Type B pancreatic cell (in vitro differentiated cells): ENCODE data around the gene CD3E. TPM values are rescaled to one million over a fixed set of nuclear protein-coding genes. Genes with fewer than 3 reads are reported as not detected.

Source experiments
- DNase-seq: peaks from one replicate; pipeline ENCODE4 v3.0.0; 2021; ENCODE audit warnings: mixed read lengths; ENCODE audit not compliant: unreplicated experiment; ENCODE audit errors: extremely low spot score
- H3K27ac Mint-ChIP-seq: 2 replicates; pipeline ENCODE4 v1.8.0; 2021; ENCODE audit warnings: mild to moderate bottlenecking, mixed read lengths
- H3K27me3 Mint-ChIP-seq: 2 replicates; pipeline ENCODE4 v1.8.0; 2021; ENCODE audit warnings: mixed read lengths
- H3K36me3 Mint-ChIP-seq: 2 replicates; pipeline ENCODE4 v1.8.0; 2021; ENCODE audit warnings: mixed read lengths
- H3K4me1 Mint-ChIP-seq: one replicate; pipeline ENCODE4 v1.8.0; 2021; ENCODE audit warnings: mixed read lengths; ENCODE audit not compliant: unreplicated experiment
- H3K4me3 Mint-ChIP-seq: 2 replicates; pipeline ENCODE4 v1.8.0; 2021; ENCODE audit warnings: mild to moderate bottlenecking, mixed read lengths
- H3K9me3 Mint-ChIP-seq: 2 replicates; pipeline ENCODE4 v1.8.0; 2021; ENCODE audit warnings: mixed read lengths
- CTCF ChIP-seq: fragments of 200-600 bp; sonication (generic); conservative IDR thresholded peaks from 2 replicates; pipeline ENCODE4 v1.5.0; 2021; ENCODE audit warnings: antibody characterized with exemption, mild to moderate bottlenecking
- total RNA-seq: library from RNA; stranded (reverse); gene quantifications from 2 replicates; pipeline ENCODE4 v1.2.1, GENCODE V29; 2021; ENCODE audit warnings: low replicate concordance

The CD3E gene
- total RNA-seq, 1 donor from 2014 or later: not detected

DNA sequence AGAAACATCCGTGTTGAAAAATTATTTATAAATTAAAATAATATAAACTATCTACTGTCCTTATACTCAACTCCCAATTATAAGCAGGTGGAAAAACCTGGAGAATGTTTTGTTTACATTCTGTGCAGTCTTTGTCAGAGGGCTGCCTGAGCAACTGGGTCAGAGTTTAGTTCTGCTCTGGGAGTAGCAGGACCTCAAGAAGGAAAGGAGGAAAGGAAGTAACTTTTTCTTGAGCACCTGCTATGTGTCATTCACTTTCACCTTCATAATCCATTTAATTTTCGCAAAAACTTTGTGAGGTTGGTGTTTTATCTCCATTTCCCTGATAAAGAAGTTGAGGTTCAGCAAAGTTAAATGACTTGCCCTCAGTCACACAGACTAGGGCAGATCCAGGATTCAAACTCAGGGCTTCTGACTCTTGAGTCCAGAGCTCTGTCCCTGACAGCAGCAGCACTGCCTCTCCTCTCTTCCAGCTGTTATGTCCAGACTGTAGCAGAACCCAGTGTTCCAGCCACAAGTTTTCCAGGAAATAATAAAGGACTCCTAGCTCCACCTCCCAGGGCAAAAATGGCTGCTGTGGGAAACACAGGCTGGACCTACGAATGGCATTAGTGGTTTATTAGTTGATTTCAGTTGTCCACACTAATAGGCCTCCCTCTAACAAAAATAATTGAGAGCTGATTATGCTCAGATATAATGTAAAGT lies 6.4 kb downstream of the CD3E start:
- H3K9me3 Mint-ChIP-seq: no peaks in the 10 kb centered on the region
- no peaks in the 10 kb centered on the region for H3K36me3 Mint-ChIP-seq
- H3K27ac Mint-ChIP-seq: no peak overlapping the region
- no peak for DNase-seq
- no peak for TF ChIP-seq CTCF
- no peak overlapping the region for H3K4me3 Mint-ChIP-seq
- peaks cover 30% of the 10 kb centered on the region for H3K27me3 Mint-ChIP-seq
- peaks cover 12% of the 10 kb centered on the region for H3K4me1 Mint-ChIP-seq

GRCh38 chr11:118311518-118311917 lies 7.0 kb downstream of the CD3E start:
- DNase-seq: no peak
- Mint-ChIP-seq H3K36me3 (no peaks in the 10 kb centered on the region), H3K27ac (no peak overlapping the region), H3K9me3 (no peaks in the 10 kb centered on the region), H3K4me3 (no peak overlapping the region), H3K27me3 (peaks cover 36% of the 10 kb centered on the region), H3K4me1 (peaks cover 18% of the 10 kb centered on the region)
- TF ChIP-seq CTCF: no peak

DNA sequence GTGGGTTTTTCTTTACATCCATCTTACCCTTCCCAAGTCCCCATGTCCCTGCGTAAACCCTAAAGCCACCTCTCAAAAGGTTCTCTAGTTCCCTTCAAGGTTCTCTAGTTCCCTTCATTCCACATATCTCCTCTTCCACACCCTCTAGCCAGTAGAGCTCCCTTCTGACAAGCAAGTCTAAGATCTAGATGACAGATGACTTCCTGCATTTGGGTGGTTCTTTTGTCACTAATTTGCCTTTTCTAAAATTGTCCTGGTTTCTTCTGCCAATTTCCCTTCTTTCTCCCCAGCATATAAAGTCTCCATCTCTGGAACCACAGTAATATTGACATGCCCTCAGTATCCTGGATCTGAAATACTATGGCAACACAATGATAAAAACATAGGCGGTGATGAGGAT lies 7.8 kb downstream of the CD3E start:
- Mint-ChIP-seq H3K9me3 (no peaks in the 10 kb centered on the region), H3K4me3 (no peak overlapping the region), H3K36me3 (no peaks in the 10 kb centered on the region), H3K27me3 (peaks cover 38% of the 10 kb centered on the region), H3K4me1 (peaks cover 19% of the 10 kb centered on the region), H3K27ac (no peak overlapping the region)
- DNase-seq: no peak
- no peak for TF ChIP-seq CTCF

DNA sequence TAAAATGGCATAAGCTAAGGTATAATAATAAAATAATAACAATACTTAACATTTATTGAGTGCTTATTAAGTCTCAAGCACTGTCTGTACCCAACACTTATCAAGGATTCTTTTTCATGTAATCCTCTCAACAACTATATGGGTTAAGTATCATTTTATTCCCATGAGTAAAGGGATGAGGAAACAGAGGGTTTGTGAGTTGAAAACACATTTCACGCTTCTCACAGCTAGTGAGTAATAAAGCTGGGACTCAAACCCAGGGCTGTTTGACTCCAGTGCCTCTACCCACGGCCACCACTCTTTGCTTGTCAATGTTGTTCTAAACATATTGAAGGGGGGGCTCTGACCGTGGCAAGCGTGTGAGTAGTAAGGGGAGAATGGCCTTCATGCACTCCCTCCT lies 8.7 kb downstream of the CD3E start:
- no peak overlapping the region for H3K27ac Mint-ChIP-seq
- no peak for TF ChIP-seq CTCF
- H3K4me3 Mint-ChIP-seq: no peak overlapping the region
- H3K4me1 Mint-ChIP-seq: peaks cover 19% of the 10 kb centered on the region
- H3K27me3 Mint-ChIP-seq: peaks cover 39% of the 10 kb centered on the region
- no peaks in the 10 kb centered on the region for H3K9me3 Mint-ChIP-seq
- DNase-seq: no peak
- no peaks in the 10 kb centered on the region for H3K36me3 Mint-ChIP-seq

DNA sequence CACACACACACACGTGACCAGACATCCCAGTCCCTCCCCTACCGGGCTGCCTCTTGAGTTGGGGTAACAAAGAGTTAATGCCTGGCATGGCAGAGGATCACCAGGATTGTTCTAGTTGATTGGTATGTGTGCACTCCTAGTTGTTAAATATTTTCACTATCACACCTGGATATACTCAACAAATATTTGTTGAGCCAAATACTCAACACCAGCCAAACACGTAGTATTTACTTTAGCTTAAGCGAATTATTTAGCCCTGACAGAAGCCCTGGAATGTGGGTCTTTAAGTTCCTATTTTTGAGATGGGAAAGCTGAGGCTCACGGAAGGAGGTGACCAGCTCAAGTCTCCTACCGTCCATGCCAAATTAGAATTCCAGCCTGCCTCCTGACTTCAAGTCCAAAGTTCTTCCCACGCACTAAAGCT lies 10.5 kb downstream of the CD3E start:
- Mint-ChIP-seq H3K4me1 (peaks cover 19% of the 10 kb centered on the region), H3K4me3 (no peak overlapping the region), H3K27ac (peak overlapping the region; percentile 86), H3K9me3 (no peaks in the 10 kb centered on the region), H3K36me3 (no peaks in the 10 kb centered on the region), H3K27me3 (peaks cover 48% of the 10 kb centered on the region)
- no peak for TF ChIP-seq CTCF
- DNase-seq: no peak

DNA sequence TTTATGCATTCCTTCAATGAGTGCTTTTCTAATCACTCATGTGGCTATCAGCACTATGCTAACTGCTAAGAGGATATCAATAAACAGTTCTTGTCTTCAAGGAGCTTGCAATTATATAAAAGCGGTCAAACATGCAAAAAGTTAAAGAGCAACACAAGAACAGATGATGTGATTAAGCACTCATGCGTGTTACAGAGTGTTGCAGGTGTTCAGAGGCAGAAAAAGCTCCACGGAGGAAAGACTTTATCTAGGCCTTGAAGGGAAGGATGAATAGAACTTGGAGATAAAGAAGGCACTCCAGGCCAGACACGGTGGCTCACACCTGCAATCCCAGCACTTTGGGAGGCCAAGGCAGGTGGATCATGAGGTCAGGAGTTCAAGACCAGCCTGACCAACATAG lies 13.6 kb downstream of the CD3E start:
- Mint-ChIP-seq H3K4me1 (peaks cover 26% of the 10 kb centered on the region), H3K27me3 (peaks cover 43% of the 10 kb centered on the region), H3K4me3 (no peak overlapping the region), H3K27ac (no peak overlapping the region), H3K9me3 (no peaks in the 10 kb centered on the region), H3K36me3 (no peaks in the 10 kb centered on the region)
- DNase-seq: no peak
- no peak for TF ChIP-seq CTCF
